Activated CD4-positive, alpha-beta T cell treated with anti-CD3 and anti-CD28 coated beads for 24 hours (primary cell): ENCODE data around the gene INKA2.
A peak's percentile ranks its signal among the peaks of the same experiment; 100 is the strongest.

Source experiments
- DNase-seq, 2 donors: peaks; one replicate each; pipeline ENCODE4 v3.0.0-alpha.2; 2020; ENCODE audit warnings: low read depth in 2 of 2

INKA2 gene

DNA sequence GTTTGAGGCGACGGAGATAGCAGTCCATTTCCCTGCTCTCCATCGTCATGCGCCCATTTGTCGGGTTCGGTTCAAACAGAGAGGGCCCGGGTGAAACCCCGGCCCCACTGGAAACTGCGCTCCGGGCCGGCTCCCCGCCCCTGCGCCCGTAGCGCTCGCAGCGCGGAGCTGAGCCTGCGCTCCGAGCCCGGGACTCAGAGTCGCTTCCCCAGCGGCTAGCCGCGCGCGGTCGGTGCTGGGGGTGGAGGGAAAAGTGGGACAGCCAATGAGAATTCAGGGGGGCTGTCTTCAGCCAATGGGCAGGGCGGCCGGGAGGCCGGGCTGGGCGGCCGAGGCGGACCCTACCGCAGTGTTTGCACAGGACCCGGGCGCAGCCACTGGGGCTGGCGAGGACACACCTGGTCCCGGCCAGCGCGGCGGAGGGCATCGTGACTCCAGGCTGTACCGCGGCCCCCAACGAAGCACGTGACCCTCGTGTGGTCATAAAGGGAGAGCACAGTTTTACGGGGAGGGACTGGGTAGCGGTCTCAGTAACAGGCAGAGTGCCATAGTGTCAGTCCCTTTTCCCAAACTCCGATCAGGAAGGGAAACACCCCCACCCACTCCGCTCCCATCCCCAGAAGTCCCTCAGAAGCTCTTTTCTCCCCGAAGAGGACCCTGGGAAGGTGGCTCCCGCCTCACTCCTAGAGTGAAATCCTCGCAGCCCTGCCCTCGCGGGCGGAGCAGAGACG lies at the start of gene INKA2:
Gene INKA2 (minus strand): TSS at position 202 of the 731 bp plus-strand sequence. CDS start 153 bp downstream, at position 49.
- peak; percentile 56 to 77 for DNase-seq

GRCh38 chr1:111786669-111787207 lies 47.5 kb upstream of the INKA2 start:
- no peak for DNase-seq

DNA sequence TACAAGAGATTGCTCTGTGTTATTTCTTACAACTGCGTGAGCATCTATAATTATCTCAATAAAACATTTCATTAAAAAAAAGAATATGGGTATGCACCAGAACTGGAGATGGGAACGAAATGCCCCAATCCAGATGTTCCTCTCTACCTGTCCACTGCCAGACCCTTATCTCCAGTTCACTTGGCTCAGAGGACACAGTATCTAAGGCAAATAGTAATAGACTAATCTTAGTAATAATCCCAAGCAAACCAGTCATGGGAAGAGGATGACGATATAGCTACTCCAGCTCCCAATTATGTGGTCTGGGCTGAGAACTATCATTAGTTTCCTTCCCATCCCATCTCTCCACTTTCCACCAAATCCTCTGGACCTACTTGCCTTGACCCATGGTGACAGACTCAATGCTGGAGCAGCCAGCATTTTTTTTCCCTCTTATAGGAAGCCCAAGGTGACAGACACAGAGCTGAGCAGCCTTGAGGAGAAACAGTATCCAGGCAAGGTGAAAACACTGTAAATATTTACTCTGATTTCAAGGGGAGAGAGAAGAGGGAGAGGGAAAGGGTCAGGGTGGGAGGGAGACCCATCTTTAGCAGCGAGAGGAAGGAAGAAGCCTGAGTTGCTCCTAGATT lies 45.2 kb upstream of the INKA2 start:
- DNase-seq: no peak

DNA sequence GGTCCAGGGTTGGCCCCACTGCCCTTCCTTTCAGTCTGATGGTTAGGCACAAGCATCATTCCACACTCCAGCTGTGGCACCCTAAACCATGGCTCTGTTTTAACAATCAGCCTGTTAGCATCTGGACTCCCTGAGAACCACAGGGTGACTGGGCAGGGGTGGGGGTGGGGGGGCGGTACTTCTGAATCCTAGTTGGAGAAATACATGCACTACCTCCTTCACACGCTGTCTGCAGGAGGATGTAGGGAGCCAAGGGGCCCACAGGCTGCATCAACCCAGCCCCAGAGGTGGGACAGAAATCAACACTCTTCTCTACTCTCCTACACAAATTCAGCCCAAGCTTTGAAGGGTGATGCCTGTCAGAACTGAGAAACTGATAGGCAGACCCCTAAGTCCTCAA lies 40.4 kb upstream of the INKA2 start:
- no peak for DNase-seq

- no peak for DNase-seq
These were observed 39.4 kb upstream of the INKA2 start for GRCh38 chr1:111778541-111779051.

DNA sequence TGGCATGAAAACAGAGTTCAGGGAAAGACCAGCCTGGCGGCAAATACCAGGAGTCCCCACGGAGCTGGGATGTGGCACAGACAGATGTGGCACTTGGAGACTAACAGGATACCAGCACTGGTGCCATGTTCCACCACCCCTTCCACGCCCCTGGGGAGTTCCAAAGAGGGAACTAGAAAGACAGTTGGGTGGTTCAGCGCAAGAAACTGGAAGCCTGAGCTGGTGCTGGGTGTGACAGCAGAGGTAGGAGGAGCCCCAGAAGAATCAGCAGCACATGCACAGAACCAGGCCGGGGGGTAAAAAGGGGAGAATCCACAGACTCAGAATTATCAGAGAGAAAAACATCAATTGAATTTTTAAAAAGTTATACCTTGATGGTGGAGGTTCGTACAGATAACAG lies 38.9 kb upstream of the INKA2 start:
- DNase-seq: no peak

GRCh38 chr1:111777301-111777700 lies 38.1 kb upstream of the INKA2 start:
- DNase-seq: no peak

- no peak for DNase-seq
These were observed 37.7 kb upstream of the INKA2 start for GRCh38 chr1:111776861-111777260.

DNA sequence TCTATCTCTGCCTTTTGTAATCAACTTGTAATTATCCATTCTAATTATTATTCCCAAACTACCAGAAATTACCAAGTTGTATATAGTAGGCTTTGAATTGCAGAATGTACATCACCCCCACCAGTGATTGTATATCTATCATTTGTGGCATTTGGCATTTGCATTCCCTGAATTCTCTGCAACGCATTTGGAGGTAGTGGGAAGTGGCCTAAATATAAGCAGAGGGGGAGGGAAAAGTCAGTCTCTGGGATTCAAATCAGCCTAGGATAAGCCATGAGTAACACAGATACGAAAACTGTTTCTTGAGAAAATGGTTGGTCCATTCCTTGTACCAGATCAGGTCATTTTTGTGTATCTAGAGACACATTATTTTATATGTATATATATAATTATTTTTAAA lies 37.2 kb upstream of the INKA2 start:
- no peak for DNase-seq

DNA sequence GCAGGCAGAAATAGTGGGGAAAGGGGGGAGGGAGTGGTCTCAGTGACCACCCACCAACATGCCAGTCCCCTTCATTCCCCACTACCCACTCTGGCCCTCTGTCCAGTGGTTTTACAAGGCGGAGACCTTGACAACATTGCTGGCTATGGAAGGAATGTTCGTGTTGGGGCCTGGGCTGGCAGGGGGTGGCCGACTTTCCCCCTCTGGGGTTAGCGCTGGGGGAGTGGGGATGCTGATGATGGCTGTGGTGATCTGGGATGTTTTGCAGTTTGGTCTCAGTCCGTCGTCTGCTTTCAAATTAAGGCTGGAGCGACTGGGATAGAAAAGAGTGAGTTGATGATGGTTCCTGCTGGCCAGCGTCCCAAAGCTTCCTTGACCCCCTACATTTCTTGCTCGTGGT lies 36.8 kb upstream of the INKA2 start:
- no peak for DNase-seq

DNA sequence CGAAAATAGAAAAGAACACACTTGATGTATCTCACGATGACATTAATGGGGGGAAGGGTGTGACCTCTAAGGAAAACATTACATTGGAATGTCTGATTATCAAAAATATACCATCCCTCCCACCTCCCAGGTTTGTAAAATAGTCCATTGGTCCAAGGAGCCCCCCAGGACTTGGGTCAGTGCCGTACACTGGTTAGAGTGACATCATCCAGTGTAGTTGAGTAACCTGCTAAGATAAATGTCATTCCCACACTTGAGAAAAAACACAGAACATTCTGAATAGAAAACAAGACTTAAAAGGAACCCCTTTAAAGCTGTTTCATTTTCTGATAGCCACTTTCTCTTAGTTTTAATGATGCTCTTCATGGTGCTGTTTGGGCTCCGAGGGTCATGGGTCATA lies 31.7 kb upstream of the INKA2 start:
- DNase-seq: no peak

GRCh38 chr1:111769517-111770146 lies 30.4 kb upstream of the INKA2 start:
- DNase-seq: no peak

DNA sequence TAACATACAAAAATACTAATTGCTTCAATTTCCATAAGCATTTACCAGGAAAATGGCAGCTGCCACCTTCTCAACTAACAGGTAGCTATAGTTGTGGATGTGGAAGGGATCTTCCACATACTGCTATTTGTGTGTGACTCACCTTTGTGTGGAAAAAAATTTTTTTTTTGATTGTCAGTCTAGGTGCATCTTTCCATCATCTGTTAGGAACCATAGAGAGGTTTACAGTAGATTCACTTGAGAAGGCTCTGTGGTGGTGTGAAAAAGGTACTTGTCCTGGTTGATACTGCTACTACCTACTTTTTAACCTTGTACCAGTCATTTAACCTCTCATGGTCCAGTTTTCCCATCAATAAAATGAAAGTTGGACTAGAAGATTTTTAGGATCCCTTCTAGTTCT lies 29.4 kb upstream of the INKA2 start:
- DNase-seq: no peak

- no peak for DNase-seq
These were observed 28.8 kb upstream of the INKA2 start for GRCh38 chr1:111768023-111768422.

GRCh38 chr1:111762332-111762731 lies 23.1 kb upstream of the INKA2 start:
- DNase-seq: no peak

DNA sequence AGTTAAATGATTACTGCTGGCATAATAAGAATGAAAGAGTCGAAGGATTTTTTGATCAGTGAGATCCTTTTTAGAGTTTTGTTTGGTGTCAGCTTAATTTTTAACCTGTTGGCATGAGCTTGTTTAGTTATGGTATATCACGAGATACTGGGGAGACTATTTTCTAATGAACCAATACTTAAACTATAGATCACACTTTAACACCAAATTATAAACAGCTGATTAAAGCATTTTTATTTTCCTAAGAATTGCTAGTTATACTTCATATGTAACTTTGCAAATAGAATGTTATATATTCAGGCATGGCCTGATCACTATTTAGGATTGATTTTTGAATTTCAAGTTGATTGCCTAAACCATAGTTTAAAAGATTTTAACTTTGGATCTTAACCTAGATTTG lies 22.5 kb upstream of the INKA2 start:
- no peak for DNase-seq

DNA sequence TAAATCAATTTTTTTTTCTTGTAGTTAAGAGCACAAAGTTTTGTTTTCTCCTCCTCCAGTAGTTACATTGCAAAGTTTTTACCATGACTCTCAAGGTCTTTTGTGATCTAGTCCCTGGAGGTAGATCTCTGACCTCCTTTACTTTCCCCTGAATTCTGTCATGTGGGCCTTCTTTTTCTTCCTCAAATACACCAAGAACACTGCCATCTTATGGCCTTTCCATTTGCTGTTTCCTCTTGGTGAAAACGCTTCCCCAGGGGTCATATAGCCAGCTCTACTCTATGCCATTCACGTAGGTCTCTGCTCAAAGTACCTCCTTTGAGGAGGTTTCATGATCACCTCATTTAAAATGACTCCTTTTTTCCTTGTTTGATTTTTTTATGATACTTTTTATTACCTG lies 19.2 kb upstream of the INKA2 start:
- DNase-seq: no peak

- no peak for DNase-seq
These were observed 16.9 kb upstream of the INKA2 start for GRCh38 chr1:111756124-111756513.

- peak; percentile 86 to 90 for DNase-seq
These were observed 16.3 kb upstream of the INKA2 start, which contains the start of gene DDX20 for GRCh38 chr1:111755331-111756123. Gene DDX20, plus strand, starts transcription at chr1:111755901. Its CDS starts 24 bp downstream, at chr1:111755925.

DNA sequence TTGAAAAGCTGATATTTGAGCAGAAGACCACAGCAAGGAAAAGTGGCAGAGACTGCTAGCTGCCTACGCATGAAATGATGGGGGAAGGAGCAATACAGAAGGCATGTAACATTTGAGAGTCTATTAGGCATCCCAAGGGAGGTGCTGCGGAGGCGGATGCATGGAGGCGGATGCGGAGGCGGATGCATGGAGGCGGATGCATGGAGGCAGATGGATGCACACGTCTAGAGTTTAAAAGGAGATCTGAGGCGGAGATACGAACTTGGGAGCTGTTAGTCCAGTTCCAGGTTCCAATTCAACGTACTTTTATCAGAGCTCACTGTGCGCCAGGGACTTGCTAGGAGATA lies 15.8 kb upstream of the INKA2 start:
- DNase-seq: peak in 1 of 2 donors; percentile 15

DNA sequence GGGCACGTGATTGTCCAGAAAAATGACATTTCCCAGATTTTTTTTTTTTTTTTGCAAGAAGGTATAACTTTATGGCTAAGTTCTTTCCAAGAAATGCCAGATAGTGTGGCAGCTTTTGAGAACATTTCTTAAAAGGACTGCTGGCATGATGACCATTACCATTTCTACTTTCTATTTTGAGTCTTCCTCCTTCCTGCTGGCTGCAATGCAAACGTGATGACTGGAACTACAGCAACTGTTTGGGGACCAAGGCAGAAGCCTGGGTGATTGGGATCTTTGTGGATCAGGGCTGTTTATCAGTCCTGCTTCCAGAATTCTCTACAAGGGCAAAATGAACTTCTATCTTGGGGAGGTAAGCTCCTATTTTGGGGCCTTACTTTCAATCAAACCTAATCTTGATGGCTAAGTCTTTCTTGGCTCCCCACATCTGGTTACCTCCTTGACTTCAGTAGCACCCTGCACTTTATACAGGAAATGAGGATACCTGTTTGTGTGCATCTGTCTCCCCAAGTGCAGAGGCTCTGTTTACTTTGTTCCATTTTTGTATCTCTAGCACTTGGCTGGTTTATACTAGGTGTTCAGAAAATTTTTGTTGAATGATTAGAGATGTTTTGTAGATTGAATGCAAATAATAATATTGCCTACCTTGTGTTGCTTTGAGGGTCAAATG lies 12.8 kb upstream of the INKA2 start:
- DNase-seq: no peak
